Caco-2 (cell line): ENCODE results near the gene BHLHE41. TPM values are rescaled to one million over a fixed set of nuclear protein-coding genes. Genes with fewer than 3 reads are reported as not detected.
A peak's percentile ranks its signal among the peaks of the same experiment; 100 is the strongest.

ENCODE experiments used
- BruUV-seq: library from RNA; stranded (reverse); fragments of 400-500 nt; replicated peaks from 2 replicates; lab custom pipeline; 2021; lab: Mats Ljungman, UMichigan
- CTCF ChIA-PET: fragments of 300-600 bp; sonication (Branson Sonifier 250); formaldehyde crosslinking; loops from one replicate; lab custom pipeline; 2022; ENCODE audit warnings: antibody characterized with exemption; lab: Charles Lee
- POLR2A ChIA-PET: fragments of 300-600 bp; sonication (Branson Sonifier 250); formaldehyde crosslinking; loops from one replicate; lab custom pipeline; 2022; ENCODE audit warnings: antibody characterized with exemption; lab: Charles Lee
- DNase-seq, 2 experiments: peaks; one replicate each; pipeline versions ENCODE4 v3.0.0 to v3.0.0-alpha.2; 2020 to 2022
- H3K27me3 ChIP-seq: replicated peaks from 2 replicates; pipeline ENCODE4 v1.6.0; 2011; ENCODE audit warnings: low read length; ENCODE audit not compliant: control insufficient read depth, insufficient read depth
- H3K36me3 ChIP-seq: 2 replicates; pipeline ENCODE4 v1.5.1; 2011; ENCODE audit warnings: low read length; ENCODE audit not compliant: control insufficient read depth, insufficient read depth
- H3K4me1 ChIP-seq: fragments of 250-450 bp; sonication (Bioruptor Pico); 2 replicates; pipeline ENCODE4 v1.5.1; 2020; ENCODE audit warnings: mild to moderate bottlenecking
- H3K4me3 ChIP-seq: 2 replicates; pipeline ENCODE4 v1.5.1; 2011; ENCODE audit warnings: low read depth, mild to moderate bottlenecking, control low read depth, low read length
- H3K9me3 ChIP-seq: fragments of 250-450 bp; sonication (Bioruptor Pico); 2 replicates; pipeline ENCODE4 v1.5.1; 2020; ENCODE audit warnings: mild to moderate bottlenecking, moderate library complexity
- H3K27ac Mint-ChIP-seq: one replicate; pipeline ENCODE4 v1.8.0; 2022; ENCODE audit warnings: mixed read lengths; ENCODE audit not compliant: unreplicated experiment
- H3K27me3 Mint-ChIP-seq: one replicate; pipeline ENCODE4 v1.8.0; 2022; ENCODE audit warnings: mixed read lengths; ENCODE audit not compliant: insufficient read depth, unreplicated experiment
- H3K36me3 Mint-ChIP-seq: one replicate; pipeline ENCODE4 v1.8.0; 2022; ENCODE audit warnings: mild to moderate bottlenecking, mixed read lengths; ENCODE audit not compliant: insufficient read depth, unreplicated experiment
- H3K4me1 Mint-ChIP-seq: one replicate; pipeline ENCODE4 v1.8.0; 2022; ENCODE audit warnings: low read depth, mixed read lengths; ENCODE audit not compliant: unreplicated experiment
- H3K4me3 Mint-ChIP-seq: one replicate; pipeline ENCODE4 v1.8.0; 2022; ENCODE audit warnings: mild to moderate bottlenecking, moderate library complexity, mixed read lengths; ENCODE audit not compliant: unreplicated experiment
- H3K9me3 Mint-ChIP-seq: one replicate; pipeline ENCODE4 v1.8.0; 2022; ENCODE audit warnings: mixed read lengths; ENCODE audit not compliant: unreplicated experiment
- CTCF ChIP-seq, 2 experiments: fragments of 200-600 bp in 1 of 2; IDR thresholded peaks; 1 replicate in 1 of 2; 2 replicates in 1 of 2; pipeline versions ENCODE4 v1.5.1 to v1.8.0; 2011 to 2022; ENCODE audit warnings: antibody characterized with exemption in 1 of 2, control low read depth in 1 of 2, inconsistent platforms in 1 of 2, low read depth in 1 of 2, low read length in 1 of 2, mild to moderate bottlenecking in 1 of 2, moderate library complexity in 1 of 2; ENCODE audit not compliant: insufficient read depth in 1 of 2, severe bottlenecking in 1 of 2, unreplicated experiment in 1 of 2
- intact Hi-C: fragments of 100-400 bp; cut with micrococcal nuclease; formaldehyde crosslinking; loops from one replicate; pipeline ENCODE4 v1.10.0; 2022; ENCODE audit not compliant: unreplicated experiment
- total RNA-seq: library from RNA; stranded (reverse); gene quantifications from 2 replicates; pipeline ENCODE4 v1.2.3, GENCODE V29; 2022

BHLHE41 gene
- total RNA-seq, 1 experiment from 2014 or later = 3.2 TPM

GRCh38 chr12:26113853-26114719 lies 10.8 kb downstream of the BHLHE41 start:
- no peaks in the 10 kb centered on the region for H3K36me3 ChIP-seq
- CTCF ChIA-PET = interaction anchor here (0.5 to 1.3 kb wide), 6 partner anchors 9 to 1981 kb away, joined by 3 to 12 read pairs (median 4); partner anchors contain the start of gene BHLHE41
- DNase-seq = peak; percentile 98
- Mint-ChIP-seq H3K4me3 (peak overlapping the region; percentile 78), H3K4me1 (peaks cover 18% of the 10 kb centered on the region), H3K9me3 (no peaks in the 10 kb centered on the region), H3K27ac (peak overlapping the region; percentile 90), H3K36me3 (peaks cover 13% of the 10 kb centered on the region), H3K27me3 (peaks cover 2% of the 10 kb centered on the region)
- POLR2A ChIA-PET = interaction anchor here (0.5 to 2.1 kb wide), 4 partner anchors 11 to 33 kb away, joined by 3 to 8 read pairs (median 4); partner anchors contain the start of gene BHLHE41
- no TSS peak for BruUV-seq
- no peaks in the 10 kb centered on the region for H3K9me3 ChIP-seq
- peak; percentile 12 to 48 for TF ChIP-seq CTCF (IDR thresholded peaks at IDR 0.05; ENCODE audit: insufficient read depth in 1 of 2, low read depth in 1 of 2, low read length in 1 of 2, severe bottlenecking in 1 of 2, unreplicated experiment in 1 of 2)
- H3K4me3 ChIP-seq = peak overlapping the region; percentile 77
- H3K27me3 ChIP-seq = no peaks in the 10 kb centered on the region
- intact Hi-C loops = loop anchor here (1.0 to 10.0 kb wide), 8 partner anchors 12 to 721 kb away; partner anchors contain the start of gene ITPR2
- H3K4me1 ChIP-seq = peaks cover 23% of the 10 kb centered on the region

GRCh38 chr12:26113181-26113654 lies 11.6 kb downstream of the BHLHE41 start:
- ChIA-PET CTCF (no interaction called here), POLR2A (no interaction called here)
- TF ChIP-seq CTCF (IDR thresholded peaks at IDR 0.05; ENCODE audit: insufficient read depth in 1 of 2, low read depth in 1 of 2, low read length in 1 of 2, severe bottlenecking in 1 of 2, unreplicated experiment in 1 of 2) = no peak
- H3K27me3 Mint-ChIP-seq = no peaks in the 10 kb centered on the region
- peak overlapping the region; percentile 78 for H3K4me3 Mint-ChIP-seq
- H3K9me3 Mint-ChIP-seq = no peaks in the 10 kb centered on the region
- H3K9me3 ChIP-seq = no peaks in the 10 kb centered on the region
- H3K4me1 ChIP-seq = peaks cover 23% of the 10 kb centered on the region
- H3K4me3 ChIP-seq = peak overlapping the region; percentile 77
- intact Hi-C loops = loop anchor here (5.0 to 10.0 kb wide), 2 partner anchors 314 to 722 kb away; partner anchors contain the start of gene ITPR2
- BruUV-seq = TSS peak; percentile 86
- H3K27me3 ChIP-seq = no peaks in the 10 kb centered on the region
- H3K4me1 Mint-ChIP-seq = peaks cover 17% of the 10 kb centered on the region
- no peak for DNase-seq
- H3K36me3 ChIP-seq = no peaks in the 10 kb centered on the region
- no peak overlapping the region for H3K27ac Mint-ChIP-seq
- H3K36me3 Mint-ChIP-seq = peaks cover 13% of the 10 kb centered on the region

GRCh38 chr12:26112703-26113147 lies 12.1 kb downstream of the BHLHE41 start:
- CTCF ChIA-PET = no interaction called here
- Histone ChIP-seq H3K9me3 (no peaks in the 10 kb centered on the region), H3K4me3 (no peak overlapping the region), H3K27me3 (no peaks in the 10 kb centered on the region), H3K36me3 (no peaks in the 10 kb centered on the region), H3K4me1 (peaks cover 23% of the 10 kb centered on the region)
- no peaks in the 10 kb centered on the region for H3K27me3 Mint-ChIP-seq
- intact Hi-C loops = loop anchor here (5.0 to 10.0 kb wide), 2 partner anchors 315 to 722 kb away; partner anchors contain the start of gene ITPR2
- peak in 1 of 2 experiments; percentile 26 for DNase-seq
- peak overlapping the region; percentile 2 for H3K27ac Mint-ChIP-seq
- H3K36me3 Mint-ChIP-seq = peaks cover 13% of the 10 kb centered on the region
- H3K4me3 Mint-ChIP-seq = peak overlapping the region; percentile 78
- TF ChIP-seq CTCF (IDR thresholded peaks at IDR 0.05; ENCODE audit: insufficient read depth in 1 of 2, low read depth in 1 of 2, low read length in 1 of 2, severe bottlenecking in 1 of 2, unreplicated experiment in 1 of 2) = no peak
- BruUV-seq = no TSS peak
- H3K4me1 Mint-ChIP-seq = peaks cover 17% of the 10 kb centered on the region
- no peaks in the 10 kb centered on the region for H3K9me3 Mint-ChIP-seq
- POLR2A ChIA-PET = no interaction called here
